Loucy (cell line): ENCODE results near the gene MYNN.

Source experiments
- H2AFZ ChIP-seq: fragments of 200-600 bp; sonication (generic); 2 replicates; pipeline ENCODE4 v1.6.0; 2016; ENCODE audit warnings: antibody characterized with exemption, mild to moderate bottlenecking, low read length, moderate library complexity
- H3F3A ChIP-seq: fragments of 200-600 bp; 2 replicates; pipeline ENCODE4 v1.6.0; 2016; ENCODE audit warnings: antibody characterized with exemption, low read depth, mild to moderate bottlenecking
- H3K27me3 ChIP-seq: fragments of 200-600 bp; sonication (generic); 2 replicates; pipeline ENCODE4 v1.6.1; 2014; ENCODE audit warnings: low read length, mild to moderate bottlenecking; ENCODE audit not compliant: insufficient read depth, poor library complexity, severe bottlenecking
- H3K36me3 ChIP-seq: fragments of 200-600 bp; sonication (generic); 2 replicates; pipeline ENCODE4 v1.6.1; 2016; ENCODE audit warnings: low read length; ENCODE audit not compliant: insufficient read depth
- H3K4me1 ChIP-seq: fragments of 200-600 bp; sonication (generic); 2 replicates; pipeline ENCODE4 v1.5.1; 2014; ENCODE audit warnings: low read length, mild to moderate bottlenecking; ENCODE audit not compliant: insufficient read depth, poor library complexity, severe bottlenecking
- H3K4me2 ChIP-seq: fragments of 200-600 bp; sonication (generic); 2 replicates; pipeline ENCODE4 v1.6.0; 2014; ENCODE audit warnings: antibody characterized with exemption, low read length, low read depth, mild to moderate bottlenecking; ENCODE audit not compliant: poor library complexity, severe bottlenecking
- H3K4me3 ChIP-seq: fragments of 200-600 bp; sonication (generic); 2 replicates; pipeline ENCODE4 v1.5.1; 2014; ENCODE audit warnings: low read length, mild to moderate bottlenecking, mixed read lengths; ENCODE audit not compliant: poor library complexity, severe bottlenecking
- H3K79me2 ChIP-seq: fragments of 200-600 bp; sonication (generic); 2 replicates; pipeline ENCODE4 v1.6.1; 2014; ENCODE audit warnings: low read length; ENCODE audit not compliant: insufficient read depth
- H3K9ac ChIP-seq: fragments of 200-600 bp; sonication (generic); 2 replicates; pipeline ENCODE4 v1.6.0; 2014; ENCODE audit warnings: mild to moderate bottlenecking, low read depth, low read length, moderate library complexity; ENCODE audit not compliant: poor library complexity, severe bottlenecking
- H3K9me2 ChIP-seq: fragments of 200-600 bp; sonication (generic); replicated peaks from 2 replicates; pipeline ENCODE4 v1.6.1; 2016; ENCODE audit warnings: low read depth, low read length, mixed read lengths
- H3K9me3 ChIP-seq: fragments of 200-600 bp; sonication (generic); 2 replicates; pipeline ENCODE4 v1.6.1; 2014; ENCODE audit warnings: mild to moderate bottlenecking, antibody characterized with exemption, low read length, low read depth; ENCODE audit not compliant: insufficient read depth
- H4K20me1 ChIP-seq: fragments of 200-600 bp; sonication (generic); 2 replicates; pipeline ENCODE4 v1.6.0; 2014; ENCODE audit warnings: antibody characterized with exemption, low read length, mild to moderate bottlenecking; ENCODE audit not compliant: insufficient read depth, poor library complexity, severe bottlenecking
- EZH2phosphoT487 ChIP-seq: fragments of 200-600 bp; IDR thresholded peaks from 2 replicates; pipeline ENCODE4 v1.6.1; 2018; ENCODE audit warnings: antibody characterized with exemption, mild to moderate bottlenecking, moderate library complexity, borderline replicate concordance
- TF ChIP-seq, protein P1 (sequence below): fragments of 200-600 bp; sonication (generic); conservative IDR thresholded peaks from 2 replicates; pipeline ENCODE4 v1.5.1; 2014; ENCODE audit warnings: mild to moderate bottlenecking, antibody characterized with exemption, low read length

Gene MYNN

DNA sequence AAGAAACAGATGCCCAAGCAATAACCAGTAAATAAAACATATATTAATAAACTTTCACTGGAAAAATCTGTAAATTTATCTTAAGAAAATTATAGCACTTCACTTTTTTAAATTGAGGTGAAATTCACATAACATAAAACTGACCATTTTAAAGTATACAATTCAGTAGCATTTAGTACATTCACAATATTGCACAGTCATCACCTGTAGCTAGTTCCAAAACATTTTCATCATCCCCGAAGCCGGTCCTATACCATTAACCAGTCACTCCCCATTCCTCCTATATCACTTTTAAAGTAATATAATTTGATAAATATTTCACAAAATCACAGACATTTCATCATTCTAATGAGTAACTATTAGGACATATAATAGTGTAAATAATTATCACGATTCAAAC, 31.5 kb downstream of the MYNN start:
- H3K9me2 ChIP-seq: no peaks in the 10 kb centered on the region
- H3K4me1 ChIP-seq: peaks cover 14% of the 10 kb centered on the region
- H3F3A ChIP-seq: no peaks in the 10 kb centered on the region
- TF ChIP-seq EZH2phosphoT487: no peak
- TF ChIP-seq, protein P1, sequence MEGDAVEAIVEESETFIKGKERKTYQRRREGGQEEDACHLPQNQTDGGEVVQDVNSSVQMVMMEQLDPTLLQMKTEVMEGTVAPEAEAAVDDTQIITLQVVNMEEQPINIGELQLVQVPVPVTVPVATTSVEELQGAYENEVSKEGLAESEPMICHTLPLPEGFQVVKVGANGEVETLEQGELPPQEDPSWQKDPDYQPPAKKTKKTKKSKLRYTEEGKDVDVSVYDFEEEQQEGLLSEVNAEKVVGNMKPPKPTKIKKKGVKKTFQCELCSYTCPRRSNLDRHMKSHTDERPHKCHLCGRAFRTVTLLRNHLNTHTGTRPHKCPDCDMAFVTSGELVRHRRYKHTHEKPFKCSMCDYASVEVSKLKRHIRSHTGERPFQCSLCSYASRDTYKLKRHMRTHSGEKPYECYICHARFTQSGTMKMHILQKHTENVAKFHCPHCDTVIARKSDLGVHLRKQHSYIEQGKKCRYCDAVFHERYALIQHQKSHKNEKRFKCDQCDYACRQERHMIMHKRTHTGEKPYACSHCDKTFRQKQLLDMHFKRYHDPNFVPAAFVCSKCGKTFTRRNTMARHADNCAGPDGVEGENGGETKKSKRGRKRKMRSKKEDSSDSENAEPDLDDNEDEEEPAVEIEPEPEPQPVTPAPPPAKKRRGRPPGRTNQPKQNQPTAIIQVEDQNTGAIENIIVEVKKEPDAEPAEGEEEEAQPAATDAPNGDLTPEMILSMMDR: no peak
- H4K20me1 ChIP-seq: no peaks in the 10 kb centered on the region
- H3K36me3 ChIP-seq: peaks cover 18% of the 10 kb centered on the region; the same call in 1 of the 2 replicates
- no peaks in the 10 kb centered on the region; the same call in 1 of the 2 replicates for H3K79me2 ChIP-seq
- H3K9ac ChIP-seq: no peak overlapping the region
- H3K4me3 ChIP-seq: no peak overlapping the region
- no peak overlapping the region for H2AFZ ChIP-seq
- no peaks in the 10 kb centered on the region for H3K27me3 ChIP-seq
- no peaks in the 10 kb centered on the region for H3K9me3 ChIP-seq
- H3K4me2 ChIP-seq: no peak overlapping the region

DNA sequence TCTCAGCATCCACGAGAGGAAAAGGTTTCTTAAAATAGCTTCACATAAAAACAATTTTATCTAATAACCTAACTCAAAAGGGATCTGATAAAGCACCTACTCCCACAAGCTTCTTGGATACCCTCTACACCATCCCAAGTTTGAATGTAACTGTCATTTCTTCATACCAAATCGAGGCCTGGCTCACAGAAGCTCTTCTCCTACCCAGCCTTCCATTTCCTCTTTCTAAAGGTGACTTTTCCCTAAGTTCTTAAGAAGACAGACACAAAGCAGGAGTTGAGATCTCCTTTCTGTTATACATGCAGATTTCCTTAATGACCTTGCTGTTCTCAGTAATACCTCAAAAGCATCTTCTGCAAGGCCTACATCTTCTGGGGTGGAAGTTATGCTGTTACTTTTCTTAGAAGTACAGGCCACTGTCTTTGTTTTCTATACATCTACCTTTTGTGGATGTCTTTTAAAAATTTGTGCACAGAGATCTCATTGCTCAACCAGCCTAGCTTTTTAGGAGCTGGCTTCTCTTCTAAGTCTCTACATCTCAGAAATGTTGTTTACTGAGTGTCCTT, 36.1 kb downstream of the MYNN start:
- H3K4me1 ChIP-seq: peaks cover 37% of the 10 kb centered on the region
- H3K79me2 ChIP-seq: peaks cover 18% of the 10 kb centered on the region
- peak overlapping the region; percentile 8 for H3K9ac ChIP-seq
- H3K4me3 ChIP-seq: peak overlapping the region; percentile 14
- no peaks in the 10 kb centered on the region for H3F3A ChIP-seq
- no peak overlapping the region for H2AFZ ChIP-seq
- H4K20me1 ChIP-seq: no peaks in the 10 kb centered on the region
- TF ChIP-seq, protein P1: no peak
- no peak for TF ChIP-seq EZH2phosphoT487
- no peaks in the 10 kb centered on the region for H3K9me2 ChIP-seq
- H3K36me3 ChIP-seq: peaks cover 4% of the 10 kb centered on the region; the same call in 1 of the 2 replicates
- H3K27me3 ChIP-seq: no peaks in the 10 kb centered on the region
- H3K4me2 ChIP-seq: peak overlapping the region; percentile 54
- H3K9me3 ChIP-seq: no peaks in the 10 kb centered on the region

DNA sequence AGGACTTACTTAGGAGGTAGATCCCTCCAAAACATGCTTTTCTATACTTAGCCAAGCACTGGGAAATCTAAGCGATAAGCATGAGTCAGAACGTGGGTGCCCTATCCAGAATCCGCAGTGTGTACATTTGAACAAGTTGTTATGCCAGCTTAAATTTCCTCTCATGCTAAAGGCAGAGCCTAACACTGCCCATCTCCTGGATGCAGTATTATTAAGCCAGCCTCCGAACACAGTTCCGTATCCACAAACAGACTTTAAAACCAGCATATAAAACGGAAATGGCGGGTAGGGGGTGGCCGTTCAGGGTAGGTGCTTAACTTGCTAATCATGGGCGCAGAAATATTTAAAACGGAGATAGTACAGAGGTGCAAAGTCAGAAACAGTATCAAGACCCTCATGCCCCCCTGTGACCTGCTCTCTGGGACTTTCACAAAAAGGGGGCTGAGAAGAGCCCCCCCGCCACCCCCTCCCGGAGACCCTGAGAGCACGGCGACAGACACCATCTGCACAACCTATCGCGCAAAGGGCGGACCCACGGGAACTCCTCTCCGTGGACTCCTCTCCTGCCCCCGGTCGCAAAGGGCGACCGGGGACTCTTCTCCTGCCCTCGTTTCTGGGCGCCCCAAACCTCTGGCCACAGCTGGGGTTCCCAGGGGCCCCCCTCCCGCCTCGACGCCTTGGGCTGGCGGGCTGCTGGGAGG, 38.6 kb downstream of the MYNN start:
- Histone ChIP-seq H3K9me3 (no peaks in the 10 kb centered on the region), H3F3A (no peaks in the 10 kb centered on the region), H3K4me2 (peak overlapping the region; percentile 92), H3K79me2 (peaks cover 18% of the 10 kb centered on the region), H3K36me3 (no peaks in the 10 kb centered on the region), H4K20me1 (no peaks in the 10 kb centered on the region), H2AFZ (peak overlapping the region; percentile 87), H3K4me1 (peaks cover 37% of the 10 kb centered on the region), H3K27me3 (no peaks in the 10 kb centered on the region), H3K4me3 (peak overlapping the region; percentile 81), H3K9me2 (no peaks in the 10 kb centered on the region), H3K9ac (peak overlapping the region; percentile 82)
- TF ChIP-seq, protein P1: no peak
- TF ChIP-seq EZH2phosphoT487: no peak
